GM20431 (cell line): Measurements from ENCODE around the gene TRMT61A.

ENCODE experiments used
- in situ Hi-C: fragments of 300-500 bp; cut with MseI, MboI; formaldehyde crosslinking; loops from one replicate; pipeline ENCODE4 v1.15.0; 2020; ENCODE audit warnings: low sequenced_read_pairs; ENCODE audit not compliant: unreplicated experiment

Gene TRMT61A

GRCh38 chr14:103533999-103534575 lies 5.1 kb downstream of the TRMT61A start:
- in situ Hi-C loops: no loop called here

- in situ Hi-C loops: no loop called here
Observed at GRCh38 chr14:103534576-103535061, 5.6 kb downstream of the TRMT61A start.

- in situ Hi-C loops: no loop called here
Observed at GRCh38 chr14:103535081-103535890, 6.3 kb downstream of the TRMT61A start.

- in situ Hi-C loops: no loop called here
Observed at GRCh38 chr14:103535891-103536565, 7.0 kb downstream of the TRMT61A start.

- in situ Hi-C loops: no loop called here
Observed at GRCh38 chr14:103536693-103537092, 7.7 kb downstream of the TRMT61A start.

GRCh38 chr14:103537175-103537990 lies 8.4 kb downstream of the TRMT61A start:
- in situ Hi-C loops: no loop called here

- in situ Hi-C loops: no loop called here
Observed at GRCh38 chr14:103538291-103539055, 9.5 kb downstream of the TRMT61A start.

GRCh38 chr14:103539056-103539825 lies 10.2 kb downstream of the TRMT61A start:
- in situ Hi-C loops: no loop called here

GRCh38 chr14:103540821-103541708 lies 12.1 kb downstream of the TRMT61A start:
- in situ Hi-C loops: no loop called here

GRCh38 chr14:103541709-103542604 lies 13.0 kb downstream of the TRMT61A start:
- in situ Hi-C loops: no loop called here

GRCh38 chr14:103542605-103543088 lies 13.7 kb downstream of the TRMT61A start:
- in situ Hi-C loops: no loop called here

GRCh38 chr14:103543140-103543539 lies 14.1 kb downstream of the TRMT61A start:
- in situ Hi-C loops: no loop called here

- in situ Hi-C loops: no loop called here
Observed at GRCh38 chr14:103543721-103544387, 14.9 kb downstream of the TRMT61A start.

GRCh38 chr14:103544388-103545218 lies 15.6 kb downstream of the TRMT61A start:
- in situ Hi-C loops: no loop called here

GRCh38 chr14:103545219-103545914 lies 16.4 kb downstream of the TRMT61A start:
- in situ Hi-C loops: no loop called here
